ENCODE measurements around the gene NDFIP1.
"Not testable (repeated sequence)": the region's sequence is repeated elsewhere in the genome, so short reads cannot be mapped to it uniquely, and the experiment has no call there.

Gene NDFIP1

DNA sequence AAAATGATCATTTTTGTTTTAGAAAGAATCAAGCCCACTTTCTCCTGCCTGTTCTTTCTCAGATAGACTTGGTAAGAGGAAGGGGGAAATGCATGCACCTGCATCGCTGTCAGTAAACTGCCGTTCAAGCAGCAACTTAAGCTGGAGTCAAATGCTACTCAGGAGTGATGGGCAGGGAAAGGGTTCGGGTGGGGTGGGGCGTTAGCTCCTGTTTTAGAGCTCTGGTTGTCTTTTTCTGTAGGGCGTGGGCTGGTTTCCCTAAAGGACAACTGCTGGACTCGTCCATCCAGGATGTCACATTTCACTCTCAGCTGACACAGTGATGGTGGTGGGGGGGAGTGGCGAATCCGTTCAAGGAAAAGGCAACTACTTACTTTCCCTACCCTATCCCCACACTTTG, 75.0 kb downstream of the NDFIP1 start:
- DNase-seq (ENCODE audit: low read depth in 2 of 3, low spot score in 1 of 3): no peak

DNA sequence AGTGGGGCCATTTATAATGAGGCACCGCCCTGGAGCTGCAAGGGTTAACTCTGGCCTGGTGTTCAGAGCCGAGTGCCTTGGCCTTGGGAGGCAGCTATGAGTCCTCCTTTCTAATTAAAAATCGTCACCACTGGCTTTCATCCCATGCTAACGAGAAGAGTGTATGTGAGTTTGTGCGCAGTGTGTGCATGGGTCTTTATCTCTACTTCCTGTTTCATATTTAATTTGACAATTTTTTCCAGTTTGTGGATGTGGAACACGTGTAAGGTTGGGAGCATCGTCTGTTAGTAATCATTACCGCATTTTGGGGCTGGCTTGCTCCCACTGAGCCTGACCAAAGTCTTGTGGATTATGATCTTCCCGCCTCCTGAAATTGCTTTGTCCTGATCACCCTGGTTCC, 76.4 kb downstream of the NDFIP1 start:
- no peak for DNase-seq (ENCODE audit: low read depth in 2 of 3, low spot score in 1 of 3)

DNA sequence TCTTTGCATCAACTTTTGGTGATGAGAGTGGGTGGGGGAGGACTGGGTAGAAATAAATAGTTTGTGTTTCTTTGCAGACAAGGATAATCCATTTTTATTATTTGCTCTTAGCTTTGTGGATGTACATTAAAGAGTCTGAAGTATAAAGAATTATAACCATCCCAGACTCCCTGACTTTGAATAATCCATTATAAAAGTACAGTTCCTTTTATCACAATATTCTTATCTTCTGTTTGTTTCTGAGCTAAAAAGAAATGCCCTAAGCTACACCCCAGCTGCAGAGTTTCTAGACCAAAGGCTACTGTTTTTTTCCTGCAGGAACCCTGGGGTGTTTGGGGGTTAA, 77.9 kb downstream of the NDFIP1 start:
- no peak for DNase-seq (ENCODE audit: low read depth in 2 of 3, low spot score in 1 of 3)

DNA sequence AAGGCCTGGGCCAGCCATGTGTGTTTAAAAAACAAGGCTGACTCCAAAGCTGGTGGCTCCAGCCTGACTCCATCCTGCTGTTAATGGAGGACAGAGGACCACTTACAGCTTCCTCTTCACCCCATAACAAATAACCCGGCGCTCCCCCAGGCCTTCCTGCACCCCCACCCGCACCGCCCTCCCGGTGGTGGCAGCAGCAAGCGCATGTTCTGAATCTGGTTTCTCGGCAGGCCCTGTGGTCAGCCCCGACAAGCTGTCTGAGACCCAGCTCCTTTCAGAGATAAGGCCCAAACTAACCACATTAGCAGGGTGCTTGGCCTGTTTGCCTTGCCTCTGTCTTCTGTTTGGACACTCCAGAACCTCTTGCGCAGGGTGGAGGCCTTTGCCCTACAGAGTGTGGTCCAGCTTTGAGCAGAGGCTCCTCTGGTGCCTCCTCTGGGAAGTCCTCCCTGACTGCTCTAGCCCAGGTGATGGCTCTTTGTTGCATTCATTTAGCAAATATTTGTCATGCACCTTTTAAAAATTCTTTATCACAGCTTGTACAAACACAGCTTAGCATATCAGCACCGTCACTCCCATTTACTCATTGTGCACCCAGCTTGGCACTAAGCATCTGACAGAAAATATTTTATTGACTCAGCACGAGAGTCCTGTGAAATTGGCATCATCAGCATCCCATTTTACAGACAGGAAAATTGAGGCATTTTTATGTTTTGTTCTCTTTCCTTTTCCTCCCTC, 78.4 kb downstream of the NDFIP1 start:
- no peak for DNase-seq (ENCODE audit: low read depth in 2 of 3, low spot score in 1 of 3)

DNA sequence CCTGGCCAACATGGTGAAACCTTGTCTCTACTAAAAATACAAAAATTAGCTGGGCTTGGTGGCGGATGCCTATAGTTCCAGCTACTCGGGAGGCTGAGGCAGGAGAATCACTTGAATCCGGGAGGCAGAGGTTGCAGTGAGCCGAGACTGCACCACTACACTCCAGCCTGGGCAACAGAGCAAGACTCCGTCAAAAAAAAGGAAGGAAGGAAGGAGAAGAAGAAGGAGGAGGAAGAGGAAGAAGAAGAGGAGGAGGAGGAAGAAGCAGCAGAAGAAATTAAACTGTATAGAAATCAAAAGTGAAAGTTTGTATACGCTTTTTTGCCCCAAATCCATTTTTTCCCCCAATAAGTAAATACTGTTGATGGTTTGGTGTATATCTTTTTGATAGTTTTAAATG, 80.1 kb downstream of the NDFIP1 start:
- not testable (repeated sequence) for DNase-seq (ENCODE audit: low read depth in 2 of 3, low spot score in 1 of 3)

DNA sequence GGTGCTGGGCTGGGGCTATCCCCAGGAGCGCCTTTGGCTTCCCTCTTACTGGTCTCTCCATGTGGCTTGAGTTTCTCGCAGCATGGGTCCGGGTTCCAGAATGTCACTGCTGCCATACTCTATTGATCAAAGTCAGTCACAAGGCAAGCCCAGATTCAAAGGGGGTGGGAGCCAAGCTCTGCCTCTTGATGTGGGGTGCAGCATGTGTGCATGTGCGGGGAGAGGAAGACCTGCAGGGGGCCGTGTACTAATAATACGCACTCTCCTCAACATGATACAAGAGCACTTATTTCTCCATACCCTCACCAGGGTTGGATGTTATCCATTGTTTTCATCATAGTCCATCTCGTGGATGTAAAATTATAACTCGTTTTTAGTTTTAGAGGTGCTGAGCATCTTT, 81.2 kb downstream of the NDFIP1 start:
- DNase-seq (ENCODE audit: low read depth in 2 of 3, low spot score in 1 of 3): no peak

DNA sequence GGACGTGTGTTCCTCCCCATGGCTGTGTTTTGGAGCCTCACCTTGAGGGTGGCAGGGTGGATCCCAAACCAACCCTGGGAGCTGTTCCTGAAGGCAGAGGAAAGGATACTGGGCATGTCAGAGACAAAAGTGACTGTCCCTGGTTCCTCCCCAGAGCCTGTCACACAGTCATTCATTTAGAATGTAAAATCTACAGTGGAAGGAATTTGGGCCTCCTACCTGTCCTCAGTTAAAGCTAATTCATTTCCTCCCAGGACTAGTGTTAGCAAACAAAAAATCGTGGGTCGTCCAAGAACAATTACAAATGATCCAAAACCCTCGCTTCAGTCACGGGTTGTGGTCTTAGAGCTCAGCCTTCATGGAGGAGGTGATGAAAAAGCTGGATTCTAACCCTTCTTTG, 83.2 kb downstream of the NDFIP1 start:
- DNase-seq (ENCODE audit: low read depth in 2 of 3, low spot score in 1 of 3): no peak

DNA sequence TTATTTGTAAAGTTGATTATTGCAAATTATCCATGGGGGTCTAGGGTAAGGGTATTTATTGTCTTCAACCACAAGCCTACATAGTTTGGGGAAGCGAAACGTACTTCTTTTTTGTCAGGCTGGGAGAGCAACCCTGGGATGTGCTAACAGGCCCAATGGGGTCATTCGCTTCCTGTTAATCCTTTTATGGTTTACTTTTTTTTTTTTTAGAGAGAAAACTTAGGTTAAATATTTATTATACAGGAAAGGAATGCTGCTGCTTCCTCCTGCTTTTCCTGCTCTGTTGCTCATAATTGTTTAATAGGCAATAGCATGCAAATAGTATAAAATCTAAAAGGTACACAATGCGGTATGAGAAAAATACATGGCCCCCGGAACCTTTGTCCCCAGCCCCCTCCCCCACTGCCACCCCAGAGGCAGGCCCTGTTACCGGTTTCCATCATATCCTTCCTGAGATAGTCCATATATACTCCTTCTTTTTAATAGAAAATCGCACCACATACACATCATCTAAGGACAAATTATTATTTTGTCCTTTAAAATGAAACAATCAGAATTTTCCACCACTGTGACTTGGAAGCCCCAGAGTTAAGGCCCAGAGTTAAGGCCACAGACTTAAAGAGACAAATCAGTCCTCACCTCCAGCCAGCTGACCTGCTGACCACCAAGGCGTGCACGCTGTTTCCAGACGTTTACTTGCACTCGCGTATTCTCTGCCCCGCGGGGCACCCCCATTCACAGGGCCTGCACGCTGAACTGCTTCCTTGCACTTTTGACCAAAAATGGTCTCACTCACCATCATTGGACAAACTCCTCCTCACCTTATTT, 83.9 kb downstream of the NDFIP1 start:
- DNase-seq (ENCODE audit: low read depth in 2 of 3, low spot score in 1 of 3): no peak

DNA sequence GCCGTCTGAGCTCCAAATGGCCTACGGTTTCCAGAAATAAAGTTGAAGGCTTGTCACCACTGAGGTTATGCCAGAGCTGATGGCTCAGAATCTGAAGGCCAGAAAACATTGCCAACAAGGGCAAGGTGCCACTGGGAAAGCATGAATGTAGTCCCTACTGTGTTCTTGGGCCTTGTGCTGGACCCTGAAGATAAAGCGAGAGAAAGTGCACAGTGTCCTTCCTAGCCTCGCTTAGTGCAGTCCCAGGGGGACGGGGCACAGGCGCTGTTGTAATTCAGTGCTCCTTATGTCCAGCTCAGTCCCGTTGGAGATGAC, 84.5 kb downstream of the NDFIP1 start:
- DNase-seq (ENCODE audit: low read depth in 2 of 3, low spot score in 1 of 3): no peak

DNA sequence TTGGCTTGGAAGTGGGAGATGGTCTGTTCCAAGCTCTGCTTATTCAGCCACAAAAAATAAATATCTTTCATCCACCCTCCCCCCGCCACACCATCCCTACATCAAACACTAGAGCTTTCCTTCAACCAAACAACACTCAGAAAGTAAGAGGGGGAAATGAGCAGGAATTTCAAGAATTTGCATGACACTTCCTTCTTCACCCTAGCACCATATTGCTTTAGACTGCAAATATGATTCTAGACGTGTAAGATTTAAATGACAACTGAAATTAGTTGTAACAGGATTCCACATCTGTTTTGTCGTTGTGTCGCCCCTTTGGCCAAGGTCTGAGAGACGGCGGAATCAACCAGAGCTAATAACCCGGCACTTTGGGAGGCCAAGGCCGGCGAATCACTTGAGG, 88.5 kb downstream of the NDFIP1 start:
- DNase-seq (ENCODE audit: low read depth in 2 of 3, low spot score in 1 of 3): no peak

DNA sequence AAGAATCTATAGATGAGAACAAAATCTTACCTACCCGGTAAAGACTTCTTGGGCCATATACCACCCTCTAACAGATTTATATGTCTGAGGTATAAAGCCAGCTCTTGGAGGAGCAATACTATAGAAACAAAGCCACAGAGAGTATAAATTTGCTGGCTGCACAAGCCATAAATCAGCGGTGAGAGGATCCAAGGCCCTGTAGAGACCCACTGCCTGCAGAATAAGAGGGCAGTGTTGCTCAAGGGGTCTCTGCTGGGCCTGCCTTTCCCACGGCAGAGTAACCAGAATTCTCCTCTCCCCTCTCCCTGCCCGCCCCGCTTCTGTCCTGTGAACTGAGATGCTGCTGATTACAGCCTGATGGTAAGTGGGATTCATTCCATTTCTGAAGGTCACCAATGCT, 89.2 kb downstream of the NDFIP1 start:
- DNase-seq (ENCODE audit: low read depth in 2 of 3, low spot score in 1 of 3): no peak

DNA sequence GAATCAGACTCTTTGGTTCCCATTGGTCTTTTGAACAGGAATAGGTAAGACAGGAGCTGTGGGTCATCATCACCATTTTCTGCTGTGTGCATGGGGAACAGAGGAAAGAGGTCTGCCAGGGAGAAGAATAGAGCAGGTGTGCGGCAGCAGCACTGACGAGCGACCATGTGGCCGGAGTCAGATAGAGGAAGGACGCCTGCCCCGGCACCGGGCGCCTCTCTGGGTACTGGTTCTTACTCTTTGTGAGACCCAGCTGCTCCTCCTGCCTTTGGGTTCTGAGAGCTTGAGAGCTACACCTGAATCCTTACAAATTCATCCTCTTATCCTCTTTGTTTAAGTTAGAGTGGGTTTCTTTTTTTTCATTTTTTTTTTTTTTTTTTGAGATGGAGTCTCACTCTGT, 90.8 kb downstream of the NDFIP1 start:
- no peak for DNase-seq (ENCODE audit: low read depth in 2 of 3, low spot score in 1 of 3)

DNA sequence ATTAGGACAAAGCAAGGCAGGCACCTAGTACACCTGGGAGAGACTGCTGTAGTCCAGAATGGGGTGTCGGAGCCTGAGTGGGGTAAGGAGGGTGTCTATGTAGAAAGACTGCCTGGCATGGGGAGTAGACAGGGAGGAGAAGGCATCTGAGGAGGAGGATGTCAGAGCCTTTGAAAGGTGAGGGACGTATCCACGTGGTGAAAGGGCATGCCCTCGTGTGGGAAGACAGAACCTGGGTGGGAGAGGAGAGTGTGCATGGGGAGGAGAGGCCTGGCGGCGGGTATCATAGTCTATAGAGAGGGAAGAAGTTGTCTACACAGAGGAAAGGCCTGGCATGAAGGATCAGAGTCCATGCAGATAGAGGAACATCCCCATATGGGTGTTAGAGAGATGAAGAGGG, 91.8 kb downstream of the NDFIP1 start:
- no peak for DNase-seq (ENCODE audit: low read depth in 2 of 3, low spot score in 1 of 3)

DNA sequence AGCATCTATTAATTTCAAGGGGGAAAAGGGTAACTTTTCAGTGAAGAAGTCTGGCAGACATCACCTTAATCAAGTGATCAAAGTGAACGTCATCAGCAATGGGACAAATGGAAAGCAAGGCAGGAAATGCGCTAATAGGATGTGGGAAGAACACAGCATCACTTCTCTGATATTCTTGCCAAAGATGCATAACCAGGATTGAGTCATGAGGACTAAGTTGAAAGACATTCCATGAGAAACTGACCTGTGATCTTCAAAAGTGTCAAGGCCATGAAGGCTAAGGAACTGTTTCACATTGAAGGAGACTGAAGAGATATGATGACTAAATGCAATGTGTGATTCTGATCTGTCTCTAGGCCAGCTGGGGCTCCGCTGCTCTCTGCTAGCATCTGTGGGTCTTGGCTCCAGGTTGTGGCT, 92.9 kb downstream of the NDFIP1 start:
- DNase-seq (ENCODE audit: low read depth in 2 of 3, low spot score in 1 of 3): no peak

DNA sequence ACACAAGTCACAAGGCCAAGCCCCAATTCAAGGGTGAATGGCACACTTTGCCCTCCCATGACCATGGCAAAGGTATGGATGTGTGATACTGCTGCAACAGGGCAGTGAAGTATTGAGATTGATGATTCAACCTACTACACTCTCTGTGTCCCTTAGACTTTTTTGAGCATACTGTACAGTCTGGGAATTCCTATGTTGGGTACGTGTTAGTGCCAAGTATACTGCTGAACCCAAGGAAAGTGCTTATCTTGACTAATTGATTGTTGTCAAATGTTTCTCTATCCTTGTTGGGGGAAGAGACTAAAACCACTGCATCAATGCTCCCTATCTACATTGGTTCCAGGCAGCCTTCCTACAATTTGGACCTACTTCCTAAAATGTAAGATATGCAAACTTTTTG, 93.7 kb downstream of the NDFIP1 start:
- no peak for DNase-seq (ENCODE audit: low read depth in 2 of 3, low spot score in 1 of 3)
